GM10248 (cell line): ENCODE results near the gene MYL12A.

Experiments
- CTCF ChIA-PET: fragments of 300-600 bp; sonication (Branson Sonifier 250); formaldehyde crosslinking; extraction: SDS; loops from one replicate; lab custom pipeline; 2021; ENCODE audit warnings: antibody characterized with exemption; lab: Yijun Ruan, JAX
- POLR2A ChIA-PET: fragments of 350-650 bp; sonication (Branson Sonifier 250); formaldehyde crosslinking; extraction: SDS; loops from one replicate; lab custom pipeline; 2020; ENCODE audit warnings: antibody characterized with exemption; lab: Yijun Ruan, JAX
- DNase-seq: peaks from one replicate; pipeline ENCODE4 v3.0.0; 2012; ENCODE audit errors: extremely low spot score
- CTCF ChIP-seq: IDR thresholded peaks from 2 replicates; pipeline ENCODE4 v1.5.1; 2012; ENCODE audit warnings: mild to moderate bottlenecking, low read depth; ENCODE audit errors: extremely low read depth, missing control alignments, control extremely low read depth

Gene MYL12A

GRCh38 chr18:3223356-3223755 is 24.2 kb upstream of the MYL12A start:
- POLR2A ChIA-PET: no interaction called here
- no peak for DNase-seq
- TF ChIP-seq CTCF: no peak
- CTCF ChIA-PET: interaction anchor here (1.2 to 2.7 kb wide), 2 partner anchors 23 to 95 kb away, joined by 6 to 7 read pairs; no protein-coding TSS in a partner anchor

DNA sequence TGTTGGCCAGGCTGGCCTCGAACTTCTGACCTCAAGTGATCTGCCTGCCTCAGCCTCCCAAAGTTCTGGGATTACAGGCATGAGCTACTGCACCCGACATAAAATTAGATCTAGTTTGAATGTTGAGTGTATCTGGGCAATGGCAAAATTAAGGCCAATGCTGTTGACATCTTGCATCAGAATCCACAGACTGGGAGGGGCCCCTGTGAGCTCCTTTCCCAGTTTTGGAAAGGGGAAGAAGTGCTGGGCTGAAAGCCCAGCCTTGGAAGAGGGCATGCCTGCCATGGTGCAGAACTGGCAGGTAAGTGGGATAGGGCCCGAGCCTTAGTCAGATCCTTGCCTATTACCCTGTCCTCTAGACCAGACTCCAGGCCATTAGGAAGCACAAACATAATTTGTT is 23.4 kb upstream of the MYL12A start:
- POLR2A ChIA-PET: no interaction called here
- TF ChIP-seq CTCF: no peak
- CTCF ChIA-PET: no interaction called here
- DNase-seq: no peak

DNA sequence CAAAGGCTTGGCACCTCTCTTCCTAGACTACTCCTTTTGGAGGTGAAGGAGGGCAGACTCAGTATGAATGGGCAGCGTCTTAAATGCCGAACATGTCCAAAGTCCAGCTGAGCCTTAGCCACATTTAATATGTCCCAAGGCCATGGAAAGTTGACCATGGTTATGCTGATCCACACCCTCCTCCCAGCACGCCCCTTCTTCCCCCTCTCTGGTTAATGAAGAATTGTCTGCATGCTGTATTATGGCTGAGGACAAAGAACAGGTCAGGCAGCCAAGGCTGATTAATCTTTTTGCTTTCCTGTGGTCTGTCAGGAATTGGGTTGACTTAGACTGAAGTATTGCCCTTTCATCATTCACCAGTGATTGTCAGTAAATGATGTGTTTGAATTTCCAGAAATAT is 22.0 kb upstream of the MYL12A start:
- DNase-seq: no peak
- CTCF ChIA-PET: no interaction called here
- TF ChIP-seq CTCF: no peak
- POLR2A ChIA-PET: interaction anchor here (0.6 kb wide), 1 partner anchor 169 kb away, joined by 3 read pairs; no protein-coding TSS in a partner anchor

DNA sequence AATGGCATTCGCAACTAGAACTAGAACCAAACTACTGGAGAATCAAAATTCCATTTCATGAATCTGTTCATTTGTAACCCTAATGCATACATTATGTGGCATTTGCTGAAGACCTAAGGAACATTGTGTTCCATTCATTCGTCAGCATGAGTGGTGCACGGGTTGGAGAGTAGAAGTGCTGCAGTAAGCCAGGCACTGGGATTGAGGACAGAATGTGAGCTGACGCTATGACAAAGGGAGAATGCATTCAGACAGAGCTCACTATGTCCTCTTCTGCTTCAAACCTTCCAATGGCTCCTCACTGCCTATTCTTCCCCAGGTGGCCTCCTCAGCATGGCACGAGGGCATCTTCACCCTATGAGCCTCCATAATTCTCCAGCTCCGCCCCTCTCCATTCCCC is 21.6 kb upstream of the MYL12A start:
- DNase-seq: no peak
- ChIA-PET POLR2A (no interaction called here), CTCF (no interaction called here)
- no peak for TF ChIP-seq CTCF

GRCh38 chr18:3230401-3231334 is 16.9 kb upstream of the MYL12A start:
- no peak for DNase-seq
- ChIA-PET POLR2A (no interaction called here), CTCF (interaction anchor here (1.3 to 2.0 kb wide), 3 partner anchors 8 to 16 kb away, joined by 3 to 8 read pairs (median 5); no protein-coding TSS in a partner anchor)
- TF ChIP-seq CTCF: no peak

- DNase-seq: no peak
- ChIA-PET CTCF (no interaction called here), POLR2A (no interaction called here)
- TF ChIP-seq CTCF: no peak
Observed at GRCh38 chr18:3233004-3233403, 14.6 kb upstream of the MYL12A start.
